22Rv1 (cell line): ENCODE data around the gene KIF26A.

Experiments
- H3K27ac ChIP-seq: fragments of 450-650 bp; 2 replicates; pipeline ENCODE4 v1.5.1; 2017
- CTCF ChIP-seq: fragments of 450-650 bp; IDR thresholded peaks from 2 replicates; pipeline ENCODE4 v1.5.1; 2017; ENCODE audit warnings: mild to moderate bottlenecking
- ZFX ChIP-seq: fragments of 450-650 bp; IDR thresholded peaks from 2 replicates; pipeline ENCODE4 v1.6.1; 2017; ENCODE audit warnings: antibody characterized with exemption, borderline replicate concordance

The KIF26A gene

GRCh38 chr14:104121142-104121541, 17.2 kb upstream of the KIF26A start:
- no peak overlapping the region for H3K27ac ChIP-seq
- no peak for TF ChIP-seq CTCF

GRCh38 chr14:104123879-104124278, 14.5 kb upstream of the KIF26A start:
- no peak overlapping the region for H3K27ac ChIP-seq
- TF ChIP-seq ZFX, result no peak
- no peak for TF ChIP-seq CTCF

- no peak overlapping the region for H3K27ac ChIP-seq
- TF ChIP-seq CTCF (no peak), ZFX (no peak)
Observed at GRCh38 chr14:104125011-104125410, 13.4 kb upstream of the KIF26A start.

- no peak overlapping the region for H3K27ac ChIP-seq
Observed at GRCh38 chr14:104126753-104127152, 11.6 kb upstream of the KIF26A start.

GRCh38 chr14:104128981-104129380, 9.4 kb upstream of the KIF26A start:
- H3K27ac ChIP-seq, result no peak overlapping the region
- TF ChIP-seq ZFX, result no peak
- no peak for TF ChIP-seq CTCF

More at GRCh38 chr14:104126753-104127152, 11.6 kb upstream of the KIF26A start:
- TF ChIP-seq ZFX, result no peak
- no peak for TF ChIP-seq CTCF

- no peak overlapping the region for H3K27ac ChIP-seq
- no peak for TF ChIP-seq ZFX
- no peak for TF ChIP-seq CTCF
Observed at GRCh38 chr14:104129556-104129955, 8.8 kb upstream of the KIF26A start.

- H3K27ac ChIP-seq, result no peak overlapping the region
- TF ChIP-seq CTCF (peak; percentile 75), ZFX (no peak)
Observed at GRCh38 chr14:104130974-104131651, 7.3 kb upstream of the KIF26A start.
